Measurements from ENCODE around the gene GCGR. TPM values are rescaled to one million over a fixed set of nuclear protein-coding genes. Genes with fewer than 3 reads are reported as not detected.

The GCGR gene
- total RNA-seq, 1 donor from 2014 or later: not detected

DNA sequence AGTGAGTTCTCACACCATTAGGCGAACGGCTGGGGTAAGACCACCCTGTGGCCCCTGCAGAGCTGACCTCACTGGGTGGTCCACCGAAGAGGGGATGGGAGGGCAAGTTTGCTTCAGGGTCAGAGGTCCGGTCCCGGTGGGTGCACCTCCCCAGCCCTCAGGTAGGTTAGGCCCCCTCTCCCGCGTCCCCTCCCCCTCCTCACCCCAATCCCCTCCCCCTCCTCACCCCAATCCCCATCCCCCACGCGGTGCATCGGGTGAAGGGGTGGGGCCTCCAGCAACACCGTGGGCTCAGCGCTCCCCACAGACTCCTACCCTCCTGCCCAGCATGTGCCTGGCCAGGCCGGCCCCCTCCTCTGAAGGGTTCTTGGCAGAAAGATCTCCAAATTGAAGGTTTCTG, 15.8 kb downstream of the GCGR start:
- Mint-ChIP-seq H3K4me3 (ENCODE audit: unreplicated experiment) (no peak overlapping the region), H3K4me1 (ENCODE audit: unreplicated experiment) (no peaks in the 10 kb centered on the region), H3K9me3 (ENCODE audit: unreplicated experiment) (no peaks in the 10 kb centered on the region), H3K36me3 (ENCODE audit: unreplicated experiment) (peaks cover 7% of the 10 kb centered on the region), H3K27me3 (ENCODE audit: unreplicated experiment) (peaks cover 2% of the 10 kb centered on the region), H3K27ac (ENCODE audit: unreplicated experiment) (no peak overlapping the region)
- TF ChIP-seq, protein P1, sequence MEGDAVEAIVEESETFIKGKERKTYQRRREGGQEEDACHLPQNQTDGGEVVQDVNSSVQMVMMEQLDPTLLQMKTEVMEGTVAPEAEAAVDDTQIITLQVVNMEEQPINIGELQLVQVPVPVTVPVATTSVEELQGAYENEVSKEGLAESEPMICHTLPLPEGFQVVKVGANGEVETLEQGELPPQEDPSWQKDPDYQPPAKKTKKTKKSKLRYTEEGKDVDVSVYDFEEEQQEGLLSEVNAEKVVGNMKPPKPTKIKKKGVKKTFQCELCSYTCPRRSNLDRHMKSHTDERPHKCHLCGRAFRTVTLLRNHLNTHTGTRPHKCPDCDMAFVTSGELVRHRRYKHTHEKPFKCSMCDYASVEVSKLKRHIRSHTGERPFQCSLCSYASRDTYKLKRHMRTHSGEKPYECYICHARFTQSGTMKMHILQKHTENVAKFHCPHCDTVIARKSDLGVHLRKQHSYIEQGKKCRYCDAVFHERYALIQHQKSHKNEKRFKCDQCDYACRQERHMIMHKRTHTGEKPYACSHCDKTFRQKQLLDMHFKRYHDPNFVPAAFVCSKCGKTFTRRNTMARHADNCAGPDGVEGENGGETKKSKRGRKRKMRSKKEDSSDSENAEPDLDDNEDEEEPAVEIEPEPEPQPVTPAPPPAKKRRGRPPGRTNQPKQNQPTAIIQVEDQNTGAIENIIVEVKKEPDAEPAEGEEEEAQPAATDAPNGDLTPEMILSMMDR (IDR thresholded peaks at IDR 0.05): no peak
- no peak for DNase-seq (ENCODE audit: extremely low spot score, unreplicated experiment)

DNA sequence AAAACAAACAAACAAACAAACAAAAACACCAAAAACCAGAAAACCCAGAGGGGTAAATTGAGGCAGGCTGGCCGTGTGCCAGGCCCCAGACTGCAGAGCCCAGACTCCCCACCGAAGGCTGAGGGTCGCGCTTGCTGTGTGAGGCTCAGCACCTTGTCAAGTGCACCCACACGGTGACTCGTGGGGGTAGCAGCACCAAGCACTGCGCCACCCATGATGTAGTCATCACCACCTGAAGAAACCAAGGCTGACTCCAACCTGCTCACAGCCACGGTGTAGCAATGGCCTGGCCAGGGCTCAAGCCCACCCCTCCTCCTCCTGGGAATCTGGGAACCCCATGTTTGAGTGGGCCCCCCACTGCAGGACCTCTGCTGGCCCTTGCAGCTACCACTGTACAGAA, 17.2 kb downstream of the GCGR start:
- Mint-ChIP-seq H3K36me3 (ENCODE audit: unreplicated experiment) (peaks cover 7% of the 10 kb centered on the region), H3K27me3 (ENCODE audit: unreplicated experiment) (peaks cover 2% of the 10 kb centered on the region), H3K9me3 (ENCODE audit: unreplicated experiment) (no peaks in the 10 kb centered on the region), H3K4me1 (ENCODE audit: unreplicated experiment) (no peaks in the 10 kb centered on the region), H3K27ac (ENCODE audit: unreplicated experiment) (no peak overlapping the region), H3K4me3 (ENCODE audit: unreplicated experiment) (no peak overlapping the region)
- TF ChIP-seq, protein P1 (IDR thresholded peaks at IDR 0.05): no peak
- DNase-seq (ENCODE audit: extremely low spot score, unreplicated experiment): no peak

DNA sequence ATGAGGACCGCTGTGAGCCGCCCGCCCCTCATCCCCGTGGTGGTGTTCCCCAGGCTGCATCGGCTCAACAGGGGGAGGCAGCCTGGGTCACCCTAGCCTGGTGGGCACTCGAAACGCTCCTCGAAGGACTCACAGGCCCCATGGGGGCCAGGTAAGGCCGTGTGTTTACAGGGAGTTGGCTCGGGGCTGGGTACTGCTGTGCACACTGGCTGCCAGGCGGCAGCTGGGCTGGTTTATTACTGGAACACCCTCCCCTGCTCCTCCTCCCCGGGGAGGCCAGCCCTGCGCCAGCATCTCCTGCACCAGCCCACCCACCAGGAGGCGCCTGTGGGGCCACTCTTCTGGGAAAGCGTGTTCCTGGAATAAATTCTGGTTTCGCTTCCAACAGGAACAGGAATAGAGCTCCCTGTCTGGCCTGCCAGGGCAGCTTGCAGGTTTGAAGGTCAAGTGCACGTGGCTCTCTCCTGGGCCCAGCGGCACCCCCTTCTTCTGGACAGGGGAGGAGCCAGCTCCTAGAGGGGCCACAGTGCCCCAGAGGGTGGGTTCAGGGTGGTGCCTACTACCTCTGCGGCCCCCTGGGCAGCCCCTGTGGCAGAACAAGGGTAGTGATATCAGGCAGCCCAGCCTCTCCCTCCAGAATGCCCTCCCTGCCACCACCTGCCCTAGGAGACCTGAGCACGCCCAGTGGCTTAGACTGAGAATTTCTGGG, 17.8 kb downstream of the GCGR start:
- no peak overlapping the region for H3K4me3 Mint-ChIP-seq (ENCODE audit: unreplicated experiment)
- no peak overlapping the region for H3K27ac Mint-ChIP-seq (ENCODE audit: unreplicated experiment)
- H3K4me1 Mint-ChIP-seq (ENCODE audit: unreplicated experiment): no peaks in the 10 kb centered on the region
- no peaks in the 10 kb centered on the region for H3K9me3 Mint-ChIP-seq (ENCODE audit: unreplicated experiment)
- no peak for DNase-seq (ENCODE audit: extremely low spot score, unreplicated experiment)
- H3K36me3 Mint-ChIP-seq (ENCODE audit: unreplicated experiment): peaks cover 7% of the 10 kb centered on the region
- H3K27me3 Mint-ChIP-seq (ENCODE audit: unreplicated experiment): peaks cover 2% of the 10 kb centered on the region
- TF ChIP-seq, protein P1 (IDR thresholded peaks at IDR 0.05): peak; percentile 27

DNA sequence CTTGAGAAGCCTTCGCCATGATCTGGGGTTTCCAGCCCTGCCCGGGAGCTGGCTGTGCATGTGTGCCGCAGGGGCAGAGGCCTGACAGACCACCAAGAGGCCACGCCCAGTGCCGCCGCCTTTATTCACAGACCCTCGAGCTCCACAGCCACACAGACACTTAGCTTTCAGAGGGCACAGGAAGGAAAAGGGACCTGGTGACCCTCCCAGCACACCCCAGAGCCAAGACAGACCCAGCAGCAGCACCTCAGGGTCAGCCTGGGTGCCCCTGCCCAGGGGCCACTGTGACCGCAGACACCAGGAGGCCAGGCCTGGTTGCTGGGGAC, 18.3 kb downstream of the GCGR start:
- no peaks in the 10 kb centered on the region for H3K9me3 Mint-ChIP-seq (ENCODE audit: unreplicated experiment)
- no peaks in the 10 kb centered on the region for H3K4me1 Mint-ChIP-seq (ENCODE audit: unreplicated experiment)

DNA sequence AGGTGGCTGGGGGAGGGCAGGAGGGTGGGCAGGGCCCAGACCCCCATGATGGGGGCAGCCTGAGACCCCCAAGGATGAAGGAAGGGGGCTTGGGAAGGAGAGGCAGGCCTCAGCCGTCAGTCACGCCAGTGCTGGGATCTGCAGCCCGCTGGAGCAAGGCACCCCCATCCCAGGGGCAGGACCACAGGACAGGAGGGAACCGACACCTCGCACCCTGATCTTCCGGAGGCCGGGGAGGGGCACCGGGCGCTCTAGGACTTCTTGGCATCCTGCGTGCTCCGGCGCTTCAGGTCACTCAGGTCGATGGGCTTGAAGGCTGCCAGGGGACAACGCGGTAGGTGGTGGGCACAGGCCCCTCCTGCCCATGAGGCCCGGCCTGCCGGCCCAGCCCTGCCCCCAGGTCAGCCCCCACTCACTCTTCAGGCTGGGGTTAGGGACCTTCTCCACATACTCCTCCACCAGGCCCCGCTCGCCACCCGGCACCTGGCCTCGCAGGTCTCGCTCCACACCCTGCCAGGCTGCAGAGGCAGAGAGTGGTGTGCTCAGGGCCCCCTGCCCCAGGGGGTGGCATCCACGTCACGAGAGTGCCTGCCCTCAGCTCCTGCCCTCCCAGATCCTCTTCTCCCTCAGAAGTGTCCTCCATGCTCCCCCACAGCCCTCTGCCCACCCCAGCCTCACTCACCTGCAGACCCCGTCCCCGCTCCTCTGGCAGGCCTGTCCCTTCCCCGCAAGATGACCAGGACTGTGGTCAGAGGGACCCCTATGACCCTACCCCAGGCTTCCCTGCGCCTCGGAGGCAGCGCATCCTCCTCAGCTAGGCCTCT, 19.3 kb downstream of the GCGR start:
- Mint-ChIP-seq H3K27ac (ENCODE audit: unreplicated experiment) (no peak overlapping the region), H3K9me3 (ENCODE audit: unreplicated experiment) (no peaks in the 10 kb centered on the region), H3K4me3 (ENCODE audit: unreplicated experiment) (no peak overlapping the region), H3K36me3 (ENCODE audit: unreplicated experiment) (peaks cover 7% of the 10 kb centered on the region), H3K4me1 (ENCODE audit: unreplicated experiment) (peaks cover 3% of the 10 kb centered on the region), H3K27me3 (ENCODE audit: unreplicated experiment) (peaks cover 2% of the 10 kb centered on the region)
- TF ChIP-seq, protein P1 (IDR thresholded peaks at IDR 0.05): no peak
- no peak for DNase-seq (ENCODE audit: extremely low spot score, unreplicated experiment)

More for the DNA sequence above, 18.3 kb downstream of the GCGR start:
- Mint-ChIP-seq H3K4me3 (ENCODE audit: unreplicated experiment) (no peak overlapping the region), H3K36me3 (ENCODE audit: unreplicated experiment) (peaks cover 7% of the 10 kb centered on the region), H3K27me3 (ENCODE audit: unreplicated experiment) (peaks cover 2% of the 10 kb centered on the region), H3K27ac (ENCODE audit: unreplicated experiment) (no peak overlapping the region)
- TF ChIP-seq, protein P1 (IDR thresholded peaks at IDR 0.05): no peak
- no peak for DNase-seq (ENCODE audit: extremely low spot score, unreplicated experiment)
